Keratinocyte (primary cell): ENCODE results near the gene SMIM35. TPM values are rescaled to one million over a fixed set of nuclear protein-coding genes. Genes with fewer than 3 reads are reported as not detected.

Source experiments
- DNase-seq: peaks from one replicate; pipeline ENCODE4 v3.0.0-alpha.2; 2011; ENCODE audit warnings: low read depth, missing footprints, low spot score
- FAIRE-seq: peaks from 2 replicates; lab custom pipeline; 2011; peaks lifted over from hg19 to GRCh38; lab: Jason Lieb, UNC
- H2AFZ ChIP-seq: 2 replicates; pipeline ENCODE4 v1.6.0; 2012; ENCODE audit warnings: low read length, control low read depth, inconsistent platforms; ENCODE audit not compliant: control insufficient read depth
- H3K27ac ChIP-seq: 2 replicates; pipeline ENCODE4 v1.5.1; 2011; ENCODE audit warnings: low read length; ENCODE audit not compliant: control insufficient read depth, insufficient read depth
- H3K27me3 ChIP-seq: 3 replicates; pipeline ENCODE4 v1.6.0; 2011; ENCODE audit warnings: low read length; ENCODE audit not compliant: control insufficient read depth, insufficient read depth; ENCODE audit errors: extremely low read depth
- H3K36me3 ChIP-seq, 2 experiments: 2 replicates in 1 of 2; 3 replicates in 1 of 2; pipeline ENCODE4 v1.5.1; 2011; ENCODE audit warnings: low read length in 2 of 2, mild to moderate bottlenecking in 1 of 2; ENCODE audit not compliant: control insufficient read depth in 2 of 2, insufficient read depth in 2 of 2; ENCODE audit errors: extremely low read depth in 1 of 2
- H3K4me1 ChIP-seq: 3 replicates; pipeline ENCODE4 v1.5.1; 2011; ENCODE audit warnings: low read length; ENCODE audit not compliant: control insufficient read depth, insufficient read depth; ENCODE audit errors: extremely low read depth
- H3K4me2 ChIP-seq: 3 replicates; pipeline ENCODE4 v1.6.0; 2011; ENCODE audit warnings: low read depth, low read length; ENCODE audit not compliant: control insufficient read depth, insufficient read depth; ENCODE audit errors: extremely low read depth
- H3K4me3 ChIP-seq, 3 experiments: fragments of 200-600 bp in 1 of 3; sonication (generic) in 1 of 3; 2 replicates in 2 of 3; 3 replicates in 1 of 3; pipeline ENCODE4 v1.5.1; 2011 to 2016; ENCODE audit warnings: low read length in 3 of 3, mild to moderate bottlenecking in 3 of 3, control low read depth in 2 of 3, inconsistent platforms in 1 of 3, low read depth in 1 of 3, mixed read lengths in 1 of 3, mixed run types in 1 of 3, moderate library complexity in 1 of 3; ENCODE audit not compliant: control insufficient read depth in 2 of 3, insufficient read depth in 2 of 3; ENCODE audit errors: extremely low read depth in 1 of 3
- H3K79me2 ChIP-seq: 2 replicates; pipeline ENCODE4 v1.6.0; 2012; ENCODE audit warnings: low read length; ENCODE audit not compliant: control insufficient read depth, insufficient read depth
- H3K9ac ChIP-seq: 3 replicates; pipeline ENCODE4 v1.6.0; 2011; ENCODE audit warnings: low read length; ENCODE audit not compliant: control insufficient read depth, insufficient read depth; ENCODE audit errors: extremely low read depth
- H3K9me1 ChIP-seq: 3 replicates; pipeline ENCODE4 v1.6.0; 2011; ENCODE audit warnings: low read length; ENCODE audit not compliant: control insufficient read depth, insufficient read depth; ENCODE audit errors: extremely low read depth
- H3K9me3 ChIP-seq: 2 replicates; pipeline ENCODE4 v1.5.1; 2012; ENCODE audit warnings: low read depth, low read length; ENCODE audit not compliant: control insufficient read depth
- H4K20me1 ChIP-seq: 3 replicates; pipeline ENCODE4 v1.6.0; 2011; ENCODE audit warnings: low read length; ENCODE audit not compliant: control insufficient read depth, insufficient read depth; ENCODE audit errors: extremely low read depth
- CTCF ChIP-seq, 3 experiments: IDR thresholded peaks in 1 of 3; conservative IDR thresholded peaks in 1 of 3; optimal IDR thresholded peaks in 1 of 3; 2 replicates in 2 of 3; 3 replicates in 1 of 3; pipeline versions ENCODE3 to v1.5.1; 2011; ENCODE audit warnings: low read length in 3 of 3, mild to moderate bottlenecking in 3 of 3, moderate library complexity in 2 of 3, control low read depth in 1 of 3, inconsistent platforms in 1 of 3; ENCODE audit not compliant: insufficient read depth in 2 of 3; ENCODE audit errors: extremely low read depth in 1 of 3
- EZH2 ChIP-seq: IDR thresholded peaks from one replicate; pipeline ENCODE4 v1.6.1; 2012; ENCODE audit warnings: inconsistent platforms, mild to moderate bottlenecking, low read length, moderate library complexity
- dilution Hi-C: fragments of 300-500 bp; cut with MboI; formaldehyde crosslinking; loops from one replicate; pipeline ENCODE4 v1.7.0; 2020; ENCODE audit warnings: low sequenced_read_pairs; ENCODE audit not compliant: extremely low pct_ligation_motif_present
- polyA plus RNA-seq, 5 experiments: library from polyadenylated mRNA; depleted of rRNA in 3 of 5; stranded (reverse) in 3 of 5; stranded (forward) in 1 of 5; unstranded in 1 of 5; fragments of >200 nt; gene quantifications; 1 replicate in 1 of 5; 2 replicates in 3 of 5; 3 replicates in 1 of 5; pipeline versions ENCODE4 v1.2.1 to v1.2.3, GENCODE V29; 2011 to 2012; ENCODE audit warnings: missing spikeins in 2 of 5, low read depth in 1 of 5, low replicate concordance in 1 of 5

SMIM35 gene
- polyA plus RNA-seq, 1 donor (not counting 4 experiments of a cell fraction or from before 2014, with no cell fraction given): not detected

GRCh38 chr11:118007040-118007439 lies 79.7 kb downstream of the SMIM35 start:
- no peak for TF ChIP-seq CTCF (optimal IDR thresholded peaks at IDR 0.05 in 1 of 3, IDR thresholded peaks at IDR 0.05 in 1 of 3, conservative IDR thresholded peaks at IDR 0.05 in 1 of 3; ENCODE audit: extremely low read depth in 1 of 3, insufficient read depth in 2 of 3, low read length in 3 of 3)
- TF ChIP-seq EZH2: no peak
- Histone ChIP-seq H2AFZ (no peak overlapping the region), H4K20me1 (no peaks in the 10 kb centered on the region), H3K27me3 (peaks cover 7% of the 10 kb centered on the region), H3K9ac (no peak overlapping the region), H3K36me3 (no peaks in the 10 kb centered on the region), H3K79me2 (no peaks in the 10 kb centered on the region), H3K9me1 (peaks cover 2% of the 10 kb centered on the region), H3K4me1 (peaks cover 11% of the 10 kb centered on the region), H3K4me2 (no peak overlapping the region), H3K9me3 (no peaks in the 10 kb centered on the region), H3K27ac (no peak overlapping the region), H3K4me3 (no peak overlapping the region)
- dilution Hi-C loops: no loop called here
- DNase-seq: no peak
- FAIRE-seq: no peak

GRCh38 chr11:118006153-118006534 lies 80.6 kb downstream of the SMIM35 start:
- H3K27me3 ChIP-seq: peaks cover 7% of the 10 kb centered on the region
- H4K20me1 ChIP-seq: no peaks in the 10 kb centered on the region
- no peaks in the 10 kb centered on the region for H3K79me2 ChIP-seq
- dilution Hi-C loops: no loop called here
- no peaks in the 10 kb centered on the region for H3K36me3 ChIP-seq
- no peak for TF ChIP-seq EZH2
- TF ChIP-seq CTCF (optimal IDR thresholded peaks at IDR 0.05 in 1 of 3, IDR thresholded peaks at IDR 0.05 in 1 of 3, conservative IDR thresholded peaks at IDR 0.05 in 1 of 3; ENCODE audit: extremely low read depth in 1 of 3, insufficient read depth in 2 of 3, low read length in 3 of 3): no peak
- no peaks in the 10 kb centered on the region for H3K9me3 ChIP-seq
- no peak overlapping the region for H3K9ac ChIP-seq
- no peak for FAIRE-seq
- H2AFZ ChIP-seq: no peak overlapping the region
- no peak for DNase-seq
- no peaks in the 10 kb centered on the region for H3K9me1 ChIP-seq
- peaks cover 6% of the 10 kb centered on the region for H3K4me1 ChIP-seq
- H3K27ac ChIP-seq: no peak overlapping the region
- H3K4me3 ChIP-seq: no peak overlapping the region
- no peak overlapping the region for H3K4me2 ChIP-seq
